H1 (cell line): ENCODE data around the gene TCFL5. TPM values are rescaled to one million over a fixed set of nuclear protein-coding genes. Genes with fewer than 3 reads are reported as not detected.

Experiments
- CTCF ChIA-PET: fragments of 300-600 bp; sonication (Branson Sonifier 250); formaldehyde crosslinking; loops from one replicate; lab custom pipeline; 2021; ENCODE audit not compliant: partially characterized antibody; lab: Charles Lee
- POLR2A ChIA-PET: fragments of 300-600 bp; sonication (Branson Sonifier 250); formaldehyde crosslinking; loops from one replicate; lab custom pipeline; 2021; ENCODE audit warnings: inconsistent platforms; ENCODE audit not compliant: partially characterized antibody; lab: Charles Lee
- DNase-seq, 2 experiments: peaks; one replicate each; pipeline versions ENCODE4 v3.0.0 to v3.0.0-alpha.2; 2010 to 2022; ENCODE audit warnings: low spot score in 2 of 2, low read depth in 1 of 2, mixed read lengths in 1 of 2
- FAIRE-seq: peaks from 2 replicates; lab custom pipeline; 2011; peaks lifted over from hg19 to GRCh38; lab: Jason Lieb, UNC
- H2AFZ ChIP-seq: 2 replicates; pipeline ENCODE4 v1.8.1; 2012; ENCODE audit warnings: low read length, inconsistent platforms
- H2AK5ac ChIP-seq: 2 replicates; pipeline ENCODE4 v1.6.1; 2013; ENCODE audit warnings: low read depth, low read length
- H2BK120ac ChIP-seq: replicated peaks from 2 replicates; pipeline ENCODE3; 2013; ENCODE audit warnings: low read depth, low read length, inconsistent platforms
- H2BK12ac ChIP-seq: 2 replicates; pipeline ENCODE4 v1.6.1; 2013; ENCODE audit warnings: low read depth, low read length
- H2BK15ac ChIP-seq: 2 replicates; pipeline ENCODE4 v1.6.1; 2013; ENCODE audit warnings: low read length
- H2BK20ac ChIP-seq: 2 replicates; pipeline ENCODE4 v1.6.1; 2013; ENCODE audit warnings: low read length
- H2BK5ac ChIP-seq: 2 replicates; pipeline ENCODE4 v1.6.1; 2013; ENCODE audit warnings: low read depth, low read length
- H3K14ac ChIP-seq: 2 replicates; pipeline ENCODE4 v1.6.1; 2013; ENCODE audit warnings: inconsistent platforms; ENCODE audit not compliant: insufficient read length
- H3K18ac ChIP-seq: 2 replicates; pipeline ENCODE4 v1.6.1; 2013; ENCODE audit warnings: low read length; ENCODE audit errors: extremely low read depth
- H3K23ac ChIP-seq: 2 replicates; pipeline ENCODE4 v1.6.1; 2013; ENCODE audit warnings: inconsistent platforms; ENCODE audit not compliant: insufficient read length
- H3K23me2 ChIP-seq: 2 replicates; pipeline ENCODE4 v1.6.1; 2013; ENCODE audit warnings: low read depth, low read length
- H3K27ac ChIP-seq: 2 replicates; pipeline ENCODE4 v1.6.1; 2011; ENCODE audit warnings: low read depth, low read length, inconsistent platforms
- H3K27me3 ChIP-seq, 4 experiments: replicated peaks in 1 of 4; 1 replicate in 1 of 4; 2 replicates in 3 of 4; pipeline versions ENCODE4 v1.6.1 to v1.8.1; 2011 to 2013; ENCODE audit warnings: low read length in 3 of 4, mild to moderate bottlenecking in 3 of 4, inconsistent platforms in 2 of 4, mixed read lengths in 2 of 4, moderate library complexity in 1 of 4; ENCODE audit not compliant: control insufficient read depth in 3 of 4, insufficient read depth in 3 of 4; ENCODE audit errors: extremely low read depth in 1 of 4
- H3K36me3 ChIP-seq, 4 experiments: 2 replicates each; pipeline versions ENCODE4 v1.6.1 to v1.8.1; 2011 to 2013; ENCODE audit warnings: mild to moderate bottlenecking in 4 of 4, low read length in 3 of 4, moderate library complexity in 2 of 4, control low read depth in 1 of 4, inconsistent platforms in 1 of 4; ENCODE audit not compliant: insufficient read depth in 4 of 4, control insufficient read depth in 2 of 4
- H3K4ac ChIP-seq: replicated peaks from 2 replicates; pipeline ENCODE3; 2013; ENCODE audit warnings: low read length, low read depth, mixed read lengths, inconsistent platforms; ENCODE audit not compliant: insufficient read length
- H3K4me1 ChIP-seq, 4 experiments: replicated peaks in 1 of 4; 1 replicate in 1 of 4; 2 replicates in 3 of 4; pipeline versions ENCODE4 v1.6.1 to v1.8.1; 2011 to 2013; ENCODE audit warnings: low read length in 3 of 4, inconsistent platforms in 2 of 4, mixed read lengths in 1 of 4; ENCODE audit not compliant: insufficient read depth in 4 of 4, control insufficient read depth in 3 of 4
- H3K4me2 ChIP-seq, 2 experiments: 2 replicates each; pipeline versions ENCODE4 v1.6.1 to v1.8.1; 2011 to 2013; ENCODE audit warnings: low read depth in 2 of 2, low read length in 2 of 2, control low read depth in 1 of 2, inconsistent platforms in 1 of 2, mild to moderate bottlenecking in 1 of 2; ENCODE audit not compliant: insufficient read depth in 1 of 2
- H3K4me3 ChIP-seq, 4 experiments: fragments of 200-600, 300-600 bp in 1 of 4; sonication (generic), shearing (Covaris generic), sonication (Bioruptor Twin) in 1 of 4; 2 replicates each; pipeline versions ENCODE4 v1.5.1 to v1.8.1; 2011 to 2016; ENCODE audit warnings: low read length in 4 of 4, low read depth in 3 of 4, control low read depth in 2 of 4, inconsistent platforms in 2 of 4, mild to moderate bottlenecking in 2 of 4, mixed read lengths in 1 of 4, moderate library complexity in 1 of 4; ENCODE audit not compliant: insufficient read depth in 2 of 4; ENCODE audit errors: extremely low read depth in 1 of 4
- H3K56ac ChIP-seq: replicated peaks from 2 replicates; pipeline ENCODE3; 2013; ENCODE audit warnings: low read depth, mild to moderate bottlenecking, mixed read lengths, low read length, inconsistent platforms; ENCODE audit not compliant: insufficient read length
- H3K79me1 ChIP-seq: 2 replicates; pipeline ENCODE4 v1.6.1; 2013; ENCODE audit warnings: low read depth, low read length, control low read depth
- H3K79me2 ChIP-seq, 2 experiments: 2 replicates each; pipeline versions ENCODE4 v1.6.1 to v1.8.1; 2012 to 2013; ENCODE audit warnings: low read length in 2 of 2, mild to moderate bottlenecking in 2 of 2, inconsistent platforms in 1 of 2; ENCODE audit not compliant: insufficient read depth in 2 of 2, control insufficient read depth in 1 of 2
- H3K9ac ChIP-seq, 4 experiments: replicated peaks in 1 of 4; 1 replicate in 1 of 4; 2 replicates in 3 of 4; pipeline versions ENCODE4 v1.6.1 to v1.8.1; 2011 to 2013; ENCODE audit warnings: low read depth in 3 of 4, low read length in 3 of 4, control low read depth in 2 of 4, mild to moderate bottlenecking in 2 of 4, moderate library complexity in 2 of 4, inconsistent platforms in 1 of 4; ENCODE audit errors: extremely low read depth in 1 of 4
- H3K9me3 ChIP-seq, 2 experiments: 2 replicates each; pipeline versions ENCODE4 v1.6.1 to v1.8.1; 2012 to 2013; ENCODE audit warnings: mild to moderate bottlenecking in 2 of 2, moderate library complexity in 2 of 2, control low read depth in 1 of 2, inconsistent platforms in 1 of 2, low read depth in 1 of 2, low read length in 1 of 2, mixed read lengths in 1 of 2; ENCODE audit not compliant: insufficient read depth in 2 of 2
- H4K20me1 ChIP-seq, 2 experiments: replicated peaks in 1 of 2; 2 replicates each; pipeline versions ENCODE3 to v1.8.1; 2011 to 2013; ENCODE audit warnings: inconsistent platforms in 2 of 2, low read length in 2 of 2, mild to moderate bottlenecking in 1 of 2; ENCODE audit not compliant: insufficient read depth in 2 of 2, control insufficient read depth in 1 of 2
- H4K5ac ChIP-seq: 2 replicates; pipeline ENCODE4 v1.6.1; 2013; ENCODE audit warnings: low read length, low read depth, mixed read lengths, inconsistent platforms; ENCODE audit not compliant: insufficient read length
- H4K8ac ChIP-seq: 2 replicates; pipeline ENCODE4 v1.8.0; 2013; ENCODE audit warnings: mild to moderate bottlenecking, moderate library complexity, low read length, inconsistent platforms; ENCODE audit not compliant: insufficient read depth; ENCODE audit errors: extremely low read depth
- H4K91ac ChIP-seq: replicated peaks from 2 replicates; pipeline ENCODE3; 2013; ENCODE audit warnings: low read length, mixed read lengths, inconsistent platforms; ENCODE audit not compliant: insufficient read length
- CBX8 ChIP-seq: fragments of 300-800, 300-1000 bp; sonication (generic); IDR thresholded peaks from 2 replicates; pipeline ENCODE4 v1.7.1; 2016; ENCODE audit warnings: low read depth, low read length, borderline replicate concordance
- CREB1 ChIP-seq: IDR thresholded peaks from 2 replicates; pipeline ENCODE4 v1.6.1; 2012; ENCODE audit warnings: inconsistent platforms
- GTF2F1 ChIP-seq: IDR thresholded peaks from 2 replicates; pipeline ENCODE4 v1.6.1; 2012; ENCODE audit warnings: low read depth, low read length, improper control_type of control experiment, borderline replicate concordance
- JUN ChIP-seq: IDR thresholded peaks from 2 replicates; pipeline ENCODE4 v1.6.1; 2011; ENCODE audit warnings: low read depth, mild to moderate bottlenecking, improper control_type of control experiment, low read length
- JUND ChIP-seq: IDR thresholded peaks from 2 replicates; pipeline ENCODE4 v1.6.1; 2011; ENCODE audit warnings: mild to moderate bottlenecking, improper control_type of control experiment, low read length
- KDM1A ChIP-seq: fragments of 200-600, 300-600 bp; sonication (generic); IDR thresholded peaks from 2 replicates; pipeline ENCODE4 v1.7.1; 2016; ENCODE audit warnings: mild to moderate bottlenecking, low read length, borderline replicate concordance
- KDM5A ChIP-seq: fragments of 200-600 bp; IDR thresholded peaks from 2 replicates; pipeline ENCODE4 v1.7.1; 2012; ENCODE audit warnings: mild to moderate bottlenecking, low read length, inconsistent platforms, mixed read lengths
- POLR2A ChIP-seq, 2 experiments: IDR thresholded peaks; 1 replicate in 1 of 2; 2 replicates in 1 of 2; pipeline ENCODE4 v1.6.1; 2011; ENCODE audit warnings: low read depth in 2 of 2, low read length in 2 of 2, mild to moderate bottlenecking in 2 of 2; ENCODE audit errors: control extremely low read depth in 1 of 2
- RAD21 ChIP-seq, 2 experiments: IDR thresholded peaks in 1 of 2; conservative IDR thresholded peaks in 1 of 2; 2 replicates each; pipeline ENCODE4 v1.6.1; 2011; ENCODE audit warnings: low read depth in 2 of 2, low read length in 2 of 2, improper control_type of control experiment in 1 of 2, inconsistent platforms in 1 of 2, mild to moderate bottlenecking in 1 of 2, moderate library complexity in 1 of 2
- RFX5 ChIP-seq: IDR thresholded peaks from 2 replicates; pipeline ENCODE4 v1.6.1; 2011; ENCODE audit warnings: low read depth, low read length, improper control_type of control experiment, borderline replicate concordance
- SP2 ChIP-seq: IDR thresholded peaks from 2 replicates; pipeline ENCODE4 v1.6.1; 2012; ENCODE audit warnings: mild to moderate bottlenecking, low read length, inconsistent platforms
- TEAD4 ChIP-seq: IDR thresholded peaks from 2 replicates; pipeline ENCODE4 v1.6.1; 2012; ENCODE audit warnings: low read depth, low read length, inconsistent platforms, mixed read lengths
- whole genome bisulfite sequencing, 2 experiments: shearing (Covaris generic) in 1 of 2; methylation state at CpG; one replicate each; pipeline versions ENCODE4 v1.1.6 to v1.1.7; 2013 to 2015; ENCODE audit warnings: low lambda C conversion rate in 2 of 2, mixed read lengths in 2 of 2, inconsistent platforms in 1 of 2, low coverage in 1 of 2, missing lambda C conversion rate in 1 of 2; ENCODE audit not compliant: insufficient replicate concordance in 2 of 2, insufficient coverage in 1 of 2, insufficient read length in 1 of 2; ENCODE audit errors: extremely low coverage in 1 of 2, missing lambda C conversion rate in 1 of 2; 5-methylcytosine and 5-hydroxymethylcytosine counted together
- polyA plus RNA-seq, 7 experiments: library from polyadenylated mRNA; depleted of rRNA in 3 of 7; stranded (reverse) in 5 of 7; unstranded in 2 of 7; fragments of >200 nt in 5 of 7; fragments of 200-250 nt in 2 of 7; gene quantifications; 1 replicate in 5 of 7; 2 replicates in 1 of 7; 4 replicates in 1 of 7; pipeline versions ENCODE4 v1.2.1 to v1.2.3, GENCODE V29; 2011 to 2013; ENCODE audit warnings: missing spikeins in 2 of 7, mixed read lengths in 2 of 7
- total RNA-seq: library from RNA; stranded (reverse); fragmentation: NEBNext Ultra II Directional; extraction: Animal tissue kit (Norgen Biotek cat#: 25700); gene quantifications from 2 replicates; pipeline ENCODE4 v1.2.1, GENCODE V29; 2021
- TF ChIP-seq, protein P1 (sequence below): IDR thresholded peaks from 2 replicates; pipeline ENCODE4 v1.6.1; 2011; ENCODE audit warnings: low read length, improper control_type of control experiment

The TCFL5 gene
- total and polyA plus RNA-seq, 2 of the 8 experiments (the other 6 are each of a cell fraction or from before 2014, with no cell fraction given): 6.2 to 15.0 TPM

DNA sequence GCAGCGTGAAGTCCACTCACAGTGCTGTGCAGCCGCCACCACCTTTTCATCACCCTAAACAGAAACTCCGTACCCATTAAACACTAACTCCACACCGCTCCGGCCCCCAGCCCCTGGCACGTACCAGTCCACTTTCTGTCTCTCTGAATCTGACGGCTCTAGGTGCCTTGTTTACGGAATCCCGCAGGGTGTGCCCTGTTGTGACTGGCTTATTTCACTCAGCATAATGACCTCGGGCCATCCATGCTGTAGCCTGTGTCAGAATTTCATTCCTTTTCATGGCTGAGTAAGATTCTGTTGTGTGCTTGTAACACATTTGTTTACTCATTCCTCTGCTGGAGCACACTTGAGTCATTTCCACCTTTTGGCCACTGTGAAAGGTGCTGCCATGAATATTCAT is 18.0 kb downstream of the TCFL5 start:
- Histone ChIP-seq H3K79me2 (no peaks in the 10 kb centered on the region), H2BK15ac (no peak overlapping the region), H3K18ac (no peak overlapping the region), H3K36me3 (peaks cover 0 to 19% (median 3%) of the 10 kb centered on the region in 4 experiments; a peak in 3 of 8 replicates), H2BK12ac (no peak overlapping the region), H3K27ac (no peak overlapping the region), H2BK120ac (no peak overlapping the region), H4K20me1 (peaks cover 2 to 4% of the 10 kb centered on the region in 2 experiments), H3K4me2 (no peak overlapping the region), H2AFZ (no peak overlapping the region), H4K5ac (no peak overlapping the region), H3K23ac (no peak overlapping the region), H3K4me3 (no peak overlapping the region), H3K9ac (no peak overlapping the region; a peak in 1 of 7 replicates), H3K14ac (no peak overlapping the region), H4K91ac (no peak overlapping the region), H3K79me1 (no peaks in the 10 kb centered on the region), H2AK5ac (no peak overlapping the region), H3K9me3 (no peaks in the 10 kb centered on the region), H2BK20ac (no peak overlapping the region), H3K23me2 (no peaks in the 10 kb centered on the region), H3K4ac (no peak overlapping the region), H3K56ac (no peak overlapping the region), H4K8ac (no peak overlapping the region), H3K4me1 (peaks cover 0 to 3% (median 0%) of the 10 kb centered on the region in 4 experiments; a peak in 3 of 7 replicates), H2BK5ac (no peak overlapping the region), H3K27me3 (no peaks in the 10 kb centered on the region)
- WGBS, 2 experiments: 90% methylated on average over 10 of the region's 10 CpGs; no CpG with 5 or more reads in 1 of the 2 experiments
- FAIRE-seq (no peak), DNase-seq (no peak)
- POLR2A ChIA-PET: interaction anchor here (2.2 to 4.0 kb wide), 3 partner anchors 7 to 27 kb away, joined by 10 to 17 read pairs (median 13); partner anchors contain the start of gene COL9A3
- CTCF ChIA-PET: no interaction called here
- no peak for TF ChIP-seq CREB1
- TF ChIP-seq JUN: no peak
- no peak for TF ChIP-seq SP2
- no peak for TF ChIP-seq RFX5
- TF ChIP-seq, protein P1, sequence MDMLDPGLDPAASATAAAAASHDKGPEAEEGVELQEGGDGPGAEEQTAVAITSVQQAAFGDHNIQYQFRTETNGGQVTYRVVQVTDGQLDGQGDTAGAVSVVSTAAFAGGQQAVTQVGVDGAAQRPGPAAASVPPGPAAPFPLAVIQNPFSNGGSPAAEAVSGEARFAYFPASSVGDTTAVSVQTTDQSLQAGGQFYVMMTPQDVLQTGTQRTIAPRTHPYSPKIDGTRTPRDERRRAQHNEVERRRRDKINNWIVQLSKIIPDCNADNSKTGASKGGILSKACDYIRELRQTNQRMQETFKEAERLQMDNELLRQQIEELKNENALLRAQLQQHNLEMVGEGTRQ: no peak
- no peak for TF ChIP-seq KDM1A
- no peak for TF ChIP-seq CBX8
- TF ChIP-seq TEAD4: no peak
- TF ChIP-seq GTF2F1: no peak
- TF ChIP-seq RAD21 (IDR thresholded peaks at IDR 0.05 in 1 of 2, conservative IDR thresholded peaks at IDR 0.05 in 1 of 2; ENCODE audit: low read depth in 2 of 2, low read length in 2 of 2): no peak
- TF ChIP-seq KDM5A: no peak
- no peak for TF ChIP-seq POLR2A (IDR thresholded peaks at IDR 0.05; ENCODE audit: control extremely low read depth in 1 of 2, low read depth in 2 of 2, low read length in 2 of 2)
- TF ChIP-seq JUND: no peak
